HG03064 (cell line): ENCODE measurements around the gene TBC1D14.

Source experiments
- ATAC-seq: cut with Tn5 transposase; IDR thresholded peaks from one replicate; pipeline ENCODE4 v1.9.1; 2021; ENCODE audit warnings: low read depth; ENCODE audit not compliant: unreplicated experiment

TBC1D14 gene

DNA sequence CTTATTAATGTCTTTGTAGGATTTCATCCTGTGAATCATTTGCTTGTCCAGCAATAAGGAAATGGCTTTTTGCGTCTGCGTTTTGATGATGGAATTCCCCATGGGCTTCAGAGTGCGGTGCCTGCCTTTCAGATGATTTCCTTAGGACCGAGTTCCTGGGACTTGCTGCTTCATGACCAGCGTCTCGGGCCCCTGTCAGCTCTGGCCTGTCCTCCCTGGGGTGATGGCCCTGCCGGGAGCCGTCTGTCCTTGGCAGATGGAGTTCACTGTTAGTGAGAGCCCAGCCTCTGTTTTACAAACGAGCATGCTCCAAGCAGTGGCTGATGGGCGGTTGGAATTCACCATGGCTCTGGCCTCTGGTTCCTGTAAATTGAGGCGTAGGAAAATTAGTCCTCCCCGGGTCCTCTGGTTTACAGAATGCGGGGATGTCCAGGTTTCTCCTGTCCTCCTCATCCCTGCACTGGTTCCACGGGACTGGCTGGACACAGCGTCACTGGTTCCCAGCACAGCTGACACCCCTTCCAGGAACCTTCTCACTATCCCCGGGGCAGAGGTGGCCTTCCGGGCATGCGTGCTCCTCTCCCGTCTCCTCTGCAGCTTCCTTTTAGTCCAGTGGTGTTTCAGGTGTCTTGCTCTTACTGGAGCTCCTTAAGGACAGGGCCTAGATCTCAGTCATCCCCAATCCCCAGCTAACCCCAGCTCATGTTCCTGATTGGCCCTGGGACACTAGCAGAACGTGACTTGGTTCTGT lies 34.9 kb downstream of the TBC1D14 start:
- ATAC-seq, result no peak

DNA sequence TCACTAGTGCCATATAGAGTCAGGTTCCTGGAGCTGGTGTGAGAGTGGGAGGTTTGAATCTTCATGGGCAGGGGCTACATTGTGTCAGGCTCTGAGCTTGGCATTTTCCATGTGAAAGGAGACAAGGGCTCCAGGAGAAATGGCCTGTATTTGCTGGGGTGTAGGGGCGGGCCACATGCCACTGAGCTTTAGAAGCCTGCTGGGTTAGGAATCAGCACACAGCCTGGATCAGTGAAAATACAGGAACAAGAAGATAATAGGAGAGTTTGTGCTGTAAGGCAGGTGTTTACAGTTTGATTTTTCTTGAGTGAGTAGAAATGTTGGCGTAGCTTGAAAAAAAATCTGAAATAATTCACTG lies 35.4 kb downstream of the TBC1D14 start:
- no peak for ATAC-seq

DNA sequence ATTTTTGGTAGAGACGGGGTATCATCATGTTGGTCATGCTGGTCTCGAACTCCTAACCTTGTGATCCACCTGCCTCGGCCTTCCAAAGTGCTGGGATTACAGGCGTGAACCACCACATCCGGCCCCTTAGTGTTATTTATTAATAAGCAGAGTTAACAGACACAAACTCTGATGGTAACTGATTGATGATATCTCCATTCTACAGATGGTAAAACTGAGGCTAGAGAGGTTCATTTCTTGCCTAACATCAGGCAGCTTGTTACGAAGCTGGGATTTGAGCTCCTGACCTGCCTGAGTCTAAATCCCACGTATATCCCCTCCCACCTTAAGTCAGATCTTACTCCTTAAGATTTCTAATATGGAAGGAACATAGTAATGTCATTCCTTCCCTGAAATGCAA lies 36.9 kb downstream of the TBC1D14 start:
- ATAC-seq, result no peak

DNA sequence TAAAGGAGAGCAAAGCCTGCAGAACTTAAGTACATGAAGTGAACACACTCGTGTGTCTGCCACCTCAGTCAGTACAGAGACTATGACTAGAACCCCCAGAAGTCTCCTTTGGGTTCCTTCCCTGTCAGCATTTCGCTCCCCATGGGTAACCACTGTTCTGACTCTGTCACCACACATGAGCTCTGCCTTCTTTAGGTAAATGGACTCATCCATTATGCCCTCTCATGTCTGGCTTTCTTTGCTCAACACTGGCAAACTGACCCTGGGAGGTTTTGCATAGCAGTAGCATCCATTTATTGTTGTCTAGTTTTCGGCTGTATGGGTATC lies 38.5 kb downstream of the TBC1D14 start:
- no peak for ATAC-seq

DNA sequence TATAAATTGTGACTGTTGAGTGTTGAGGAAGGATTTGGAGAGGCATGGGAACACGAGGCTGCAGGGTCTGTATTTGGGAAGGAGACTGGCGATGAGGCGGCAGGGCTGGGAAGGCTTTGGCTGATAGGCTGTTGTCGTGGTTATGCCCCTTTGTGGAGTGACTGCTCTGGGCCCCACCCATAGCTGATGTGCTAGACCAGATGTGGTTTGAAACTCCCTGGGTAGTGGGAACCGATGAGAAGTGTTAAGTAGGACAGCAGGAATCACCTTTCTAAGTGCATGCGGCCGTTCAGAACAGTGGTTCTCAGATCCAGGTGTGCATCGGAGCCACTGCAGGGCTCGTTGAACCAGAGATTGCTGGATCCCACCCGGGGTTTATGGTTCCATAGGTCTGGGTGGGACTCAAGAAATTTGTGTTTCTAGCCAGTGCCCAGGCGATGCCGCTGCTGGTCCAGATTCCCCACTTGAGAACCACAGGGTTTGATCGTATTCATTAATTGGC lies 42.3 kb downstream of the TBC1D14 start:
- no peak for ATAC-seq

DNA sequence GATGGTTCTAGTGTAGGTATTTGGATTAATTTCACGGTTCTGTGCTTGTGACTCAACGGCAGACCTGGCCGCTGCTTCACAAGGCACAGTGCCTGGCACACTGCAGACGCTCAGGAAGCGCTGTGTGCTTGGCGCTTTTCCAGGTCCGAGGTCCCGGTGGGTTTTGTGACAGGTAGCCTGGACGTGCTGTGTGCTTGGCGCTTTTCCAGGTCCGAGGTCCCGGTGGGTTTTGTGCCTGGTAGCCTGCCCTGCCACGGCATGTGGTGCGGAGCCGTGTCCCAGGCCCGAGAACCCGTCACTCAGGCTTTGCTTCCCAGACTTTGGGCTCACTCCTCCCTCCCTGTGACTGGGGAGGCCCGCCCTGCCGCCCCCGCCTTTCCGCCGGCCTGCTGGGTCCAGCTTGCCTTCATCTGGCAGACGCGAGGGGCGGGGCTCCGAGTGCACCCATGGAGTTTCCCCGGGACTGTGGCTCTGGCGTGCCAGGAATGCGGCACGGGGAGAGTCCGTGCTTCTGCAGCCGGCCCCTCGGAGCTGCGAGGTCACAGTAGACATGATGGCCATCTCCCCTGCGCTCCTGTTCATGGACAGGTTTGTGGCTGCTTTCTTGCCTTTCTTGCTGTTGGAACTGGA lies 44.2 kb downstream of the TBC1D14 start:
- no peak for ATAC-seq

DNA sequence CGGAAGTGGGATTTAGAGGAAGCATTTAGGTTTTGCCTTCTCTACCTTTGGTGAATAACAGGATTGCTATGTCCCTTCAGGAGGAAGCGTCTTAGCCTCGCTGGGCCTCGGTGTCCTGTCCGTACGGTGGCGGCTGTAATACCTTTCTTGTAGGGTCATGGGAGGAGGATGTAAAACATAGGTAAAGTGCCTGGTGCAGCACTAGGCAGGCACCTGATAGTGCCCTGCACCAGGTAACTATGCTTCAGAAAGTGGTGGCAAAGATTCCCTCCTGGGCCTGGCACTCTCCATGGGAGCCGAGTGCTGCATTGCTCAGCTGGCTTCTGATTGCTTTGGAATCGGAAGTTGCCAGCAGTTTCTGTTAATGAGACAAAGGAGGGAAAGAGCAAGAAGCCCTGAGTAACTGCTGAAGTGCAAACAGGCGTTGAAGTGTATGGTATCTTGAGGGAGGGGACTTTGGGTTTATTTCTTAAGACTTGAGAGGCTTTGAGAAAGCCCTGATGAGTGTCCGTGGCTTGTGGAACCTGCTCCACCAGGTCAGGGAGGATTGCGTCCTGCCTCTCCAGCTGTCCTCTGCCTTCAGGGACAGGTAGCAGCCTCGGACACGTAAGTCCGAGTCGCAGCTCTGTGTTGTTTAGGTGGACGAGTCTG lies 45.8 kb downstream of the TBC1D14 start:
- no peak for ATAC-seq

DNA sequence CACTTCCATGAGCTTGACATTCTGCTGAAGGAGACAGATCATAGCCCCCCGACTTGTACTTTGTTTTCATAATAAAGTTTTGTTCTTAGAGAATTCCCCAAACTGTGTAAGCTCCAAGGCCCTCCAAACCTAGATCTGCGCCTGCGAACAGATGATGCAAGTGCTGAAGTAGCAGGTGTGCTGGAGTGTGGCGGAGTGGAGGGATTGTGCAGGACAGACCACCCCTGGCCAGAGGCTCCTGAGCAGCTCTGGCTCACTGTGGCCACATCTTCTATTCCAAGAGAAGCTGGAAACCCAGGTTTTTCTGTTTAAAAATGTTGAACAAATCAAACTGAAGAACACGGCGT lies 46.4 kb downstream of the TBC1D14 start:
- ATAC-seq, result no peak

DNA sequence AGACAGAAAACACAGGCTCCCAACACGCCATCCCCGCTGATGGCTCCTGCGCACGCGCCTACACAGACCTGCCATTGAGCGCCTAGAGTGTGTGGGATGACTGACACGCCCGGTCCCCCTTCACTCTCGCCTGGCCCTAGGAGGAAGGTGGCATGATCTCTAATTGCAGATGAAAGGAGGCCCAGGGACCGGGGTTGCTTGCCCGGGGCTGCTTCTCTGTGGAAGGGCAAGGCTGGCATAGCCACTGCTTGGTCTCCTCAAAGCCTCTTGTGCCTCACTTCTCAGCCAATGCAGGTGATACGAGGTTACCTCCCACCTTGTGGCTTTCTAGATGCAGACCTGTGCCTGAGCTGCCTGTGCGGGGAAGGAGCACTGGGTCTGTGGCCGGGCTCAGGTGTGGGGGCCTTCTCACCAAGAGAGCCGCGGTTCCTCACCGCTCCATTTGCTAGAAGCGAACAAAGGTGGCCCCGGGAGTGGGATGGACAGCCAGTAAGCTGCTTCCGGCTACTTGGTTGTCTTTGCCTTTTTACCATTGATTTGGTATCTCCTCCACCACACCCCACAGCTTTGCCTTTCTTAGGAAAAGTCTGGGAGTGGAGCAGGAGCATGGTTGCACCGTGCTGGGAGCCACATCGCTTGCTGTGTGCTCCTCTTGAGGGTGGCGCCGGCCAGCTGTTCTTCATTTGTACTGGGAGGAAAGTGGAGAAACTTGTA lies 47.0 kb downstream of the TBC1D14 start:
- no peak for ATAC-seq

DNA sequence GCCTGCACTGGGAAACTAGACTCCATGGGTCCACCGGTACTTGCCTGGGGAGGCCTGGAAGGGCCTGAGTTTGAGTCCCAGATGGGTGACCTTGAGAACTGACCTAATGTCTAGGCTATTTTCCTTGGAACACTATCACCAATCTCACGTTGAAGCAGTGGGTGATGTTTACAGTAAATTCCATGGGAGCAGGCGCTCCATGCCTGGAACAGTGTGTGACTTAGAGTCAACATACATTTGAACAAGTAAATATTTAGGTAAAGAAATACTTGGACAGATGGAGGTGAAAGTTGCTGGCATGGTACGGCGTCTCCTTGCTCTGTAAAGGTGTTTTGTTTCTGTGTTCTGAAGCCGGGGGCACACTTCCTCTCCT lies 47.5 kb downstream of the TBC1D14 start:
- no peak for ATAC-seq

DNA sequence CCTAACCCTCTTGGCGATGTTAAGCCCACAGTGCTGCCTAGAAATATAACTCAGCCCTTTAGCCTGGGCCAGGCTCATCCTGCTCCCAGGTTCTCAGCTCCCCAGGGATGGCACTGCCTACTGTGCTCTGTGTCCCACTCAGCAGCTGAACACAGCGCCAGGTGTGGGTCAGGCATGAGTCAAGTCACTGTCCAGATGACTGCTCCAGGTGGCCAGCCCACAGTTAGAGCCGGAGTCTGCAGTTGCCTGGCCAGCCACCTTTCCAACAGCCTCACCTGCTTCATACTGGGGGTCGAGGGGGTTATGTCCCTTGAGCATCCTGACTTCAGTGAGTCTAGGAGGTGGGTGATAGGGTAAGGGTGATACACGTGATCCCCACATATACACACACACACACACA lies 48.4 kb downstream of the TBC1D14 start:
- no peak for ATAC-seq

DNA sequence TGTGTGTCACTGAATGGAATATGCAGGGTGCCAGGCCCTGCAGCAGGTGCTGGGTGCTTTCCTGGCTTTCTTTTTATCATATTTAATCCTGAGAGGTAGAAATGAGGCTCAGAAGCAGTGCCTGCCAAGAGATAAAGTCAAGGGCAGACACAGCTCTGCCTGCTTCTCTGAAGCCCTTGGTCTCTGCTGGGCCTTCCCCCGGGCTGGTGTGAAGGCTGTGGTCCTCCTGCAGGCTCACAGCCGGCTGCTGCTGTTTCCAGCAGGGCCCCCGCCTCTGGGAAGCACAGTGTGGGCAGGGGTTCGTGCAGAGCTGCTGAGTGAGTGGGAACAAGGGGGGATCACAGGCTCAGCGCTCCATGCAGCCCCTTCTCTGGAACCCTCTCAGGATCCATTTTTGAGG lies 49.6 kb downstream of the TBC1D14 start:
- no peak for ATAC-seq

DNA sequence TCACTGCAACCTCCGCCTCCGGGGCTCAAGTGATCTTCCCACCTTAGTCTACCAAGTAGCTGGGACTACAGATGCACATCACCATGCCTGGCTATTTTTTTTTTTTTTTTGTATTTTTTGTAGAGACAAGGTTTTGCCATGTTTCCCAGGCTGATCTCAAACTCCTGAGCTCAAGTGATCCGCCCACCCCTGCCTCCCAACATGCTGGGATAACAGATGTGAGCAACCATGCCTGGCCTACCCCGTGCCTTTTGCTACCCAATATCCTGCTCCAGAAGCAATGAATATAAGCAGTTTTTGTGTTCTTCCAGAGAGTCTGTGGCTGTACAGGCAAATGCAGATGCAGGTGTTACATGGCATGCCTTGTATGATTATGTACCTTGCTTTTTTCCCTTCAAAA lies 50.5 kb downstream of the TBC1D14 start:
- no peak for ATAC-seq

DNA sequence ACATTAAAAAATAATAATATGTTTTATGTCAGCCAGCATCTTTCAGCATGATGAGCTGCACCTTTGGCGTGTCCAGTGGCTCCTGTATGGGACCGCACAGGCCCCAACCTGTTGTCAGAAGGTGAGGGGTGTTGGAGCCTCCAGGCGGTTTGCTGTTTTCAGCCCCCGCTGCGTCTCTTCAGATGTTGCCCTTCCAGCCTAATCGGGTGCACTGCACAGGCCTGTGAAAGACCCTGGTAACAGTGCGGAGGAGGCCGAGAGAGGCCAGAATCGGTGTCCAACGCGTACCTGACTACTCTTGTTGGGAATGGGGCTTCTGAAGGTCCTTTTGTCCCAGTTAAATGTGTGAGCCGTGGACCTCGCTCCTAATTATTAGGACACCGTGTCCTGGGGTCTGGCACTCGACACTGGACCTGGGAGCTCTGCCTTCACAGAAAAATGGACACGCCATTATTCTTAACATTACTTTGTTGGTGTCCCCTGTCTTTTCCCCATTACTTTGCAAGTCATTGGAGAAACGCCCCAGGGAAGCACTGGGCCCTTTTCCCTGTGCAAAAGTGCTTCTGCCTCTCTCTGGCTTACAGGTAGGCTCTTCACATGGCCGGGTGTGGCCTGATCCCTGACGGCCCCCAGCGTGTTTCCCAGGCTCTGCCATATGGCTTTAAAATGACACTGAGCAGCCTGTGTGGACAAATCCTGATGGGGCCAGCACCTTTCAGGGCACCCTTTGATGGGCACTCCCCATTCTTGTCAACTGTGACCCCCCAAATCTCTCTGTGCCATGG lies 51.2 kb downstream of the TBC1D14 start:
- no peak for ATAC-seq

DNA sequence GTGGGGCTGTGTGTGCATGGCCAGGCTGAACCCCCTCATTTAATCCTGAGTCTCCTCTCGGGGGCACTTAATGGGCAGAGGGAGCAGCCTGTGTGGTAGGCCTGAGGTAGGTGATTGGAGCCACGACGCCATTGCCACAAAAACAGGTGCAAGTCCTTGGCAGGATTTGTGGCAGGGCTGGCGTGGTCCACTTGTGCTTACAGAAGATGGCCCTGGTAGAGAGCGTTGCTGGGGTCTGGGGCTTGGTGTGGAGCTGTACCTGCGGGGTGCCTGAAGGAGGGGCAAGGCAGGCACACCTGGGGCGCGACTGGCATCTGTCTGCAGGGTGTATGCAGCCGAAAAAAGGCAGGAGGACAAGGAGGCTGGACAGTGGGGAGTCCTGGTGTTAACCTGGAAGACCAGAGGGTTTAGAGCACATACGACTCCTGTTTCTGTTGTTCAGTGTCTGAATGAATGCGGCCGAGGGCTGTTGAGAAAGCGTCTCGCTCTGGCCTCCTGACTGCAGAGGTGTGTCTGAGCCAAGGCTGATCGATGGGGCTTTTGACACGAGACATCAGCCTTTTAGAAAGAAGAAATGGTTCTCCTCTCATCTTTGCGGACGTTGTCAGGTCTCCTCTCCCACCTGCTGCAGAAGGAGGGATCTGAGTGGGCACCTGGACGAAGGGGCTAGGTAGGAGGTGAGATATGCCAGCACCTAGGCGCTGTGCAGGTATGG lies 52.0 kb downstream of the TBC1D14 start:
- no peak for ATAC-seq

DNA sequence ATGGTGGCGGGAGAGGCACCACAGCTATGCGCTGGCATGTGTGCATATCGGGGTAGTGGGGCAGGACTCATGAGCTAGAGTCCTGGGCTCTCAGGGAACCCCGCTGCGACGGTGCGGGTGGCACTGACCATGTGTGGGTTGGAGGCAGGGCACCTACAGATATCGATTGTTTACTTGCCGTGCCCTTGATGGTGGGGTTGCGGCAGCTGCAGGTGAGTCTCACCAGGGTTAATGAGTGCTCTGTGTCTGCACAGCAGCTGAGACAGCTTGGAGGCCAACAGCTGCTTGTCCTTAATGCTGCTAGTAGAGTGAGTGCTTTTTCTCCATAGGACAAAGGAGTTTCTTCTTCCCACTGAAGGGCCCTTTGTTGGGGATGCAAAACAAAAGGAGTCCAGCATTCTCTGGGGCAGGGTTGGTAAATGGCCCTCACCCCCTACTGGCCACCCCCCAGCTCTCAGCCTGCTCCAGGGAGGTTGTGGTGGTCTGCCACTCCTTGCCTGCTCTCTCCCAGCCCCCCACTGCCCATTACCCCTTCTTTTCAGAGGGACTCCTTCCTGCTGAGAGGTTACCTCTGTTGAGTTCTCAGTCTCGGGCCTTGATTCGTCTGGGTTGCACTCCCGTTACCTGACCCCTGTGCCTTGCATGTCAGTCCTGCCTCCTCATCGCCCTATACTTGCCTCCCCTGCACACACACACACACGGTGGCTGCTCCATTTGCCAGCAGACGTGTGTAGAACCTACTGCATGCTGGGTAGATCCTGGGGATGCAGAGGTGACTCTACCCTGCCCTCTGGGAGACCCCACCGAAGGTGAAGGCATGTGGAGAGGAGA lies 52.8 kb downstream of the TBC1D14 start:
- no peak for ATAC-seq

DNA sequence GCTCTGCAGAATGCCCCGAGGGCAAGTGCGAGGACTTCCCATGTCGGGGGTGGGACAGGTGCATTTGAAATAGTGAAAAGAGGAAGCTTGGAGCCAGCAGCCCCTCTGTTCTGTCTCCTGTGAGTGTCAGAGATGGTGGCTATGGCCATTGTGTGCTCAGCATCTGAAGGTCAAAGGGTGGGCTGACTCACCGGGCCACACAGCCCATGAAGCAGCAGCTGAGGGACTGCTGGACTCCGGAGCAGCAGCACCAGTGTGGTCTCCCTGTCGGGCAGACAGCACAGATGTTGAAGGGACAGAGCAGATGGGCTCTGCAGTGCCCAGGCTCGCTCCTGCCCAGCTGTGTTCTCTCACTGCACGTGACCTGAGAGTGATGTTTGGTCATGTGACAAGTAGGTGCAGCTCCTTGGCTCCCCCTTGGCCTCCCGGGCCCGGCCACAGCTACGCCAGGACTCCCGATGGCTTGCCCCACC lies 53.5 kb downstream of the TBC1D14 start:
- ATAC-seq, result no peak

DNA sequence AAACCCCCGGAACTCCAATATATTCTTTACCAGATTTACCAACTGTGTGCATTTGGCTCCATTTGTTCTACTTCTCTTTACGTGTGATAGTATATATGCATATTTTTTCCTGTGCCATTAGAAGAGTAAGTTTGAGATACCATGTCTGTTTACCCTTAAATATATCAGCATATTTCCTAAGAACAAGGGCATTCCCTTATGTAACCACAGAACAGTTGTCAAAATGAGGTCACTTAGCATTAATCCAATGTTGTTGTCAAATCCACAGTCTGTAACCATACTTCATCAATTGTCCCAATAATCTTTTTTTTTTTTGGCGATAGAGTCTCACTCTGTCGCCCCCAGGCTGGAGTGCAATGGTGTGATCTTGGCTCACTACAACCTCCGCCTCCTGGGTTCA lies 55.2 kb downstream of the TBC1D14 start:
- no peak for ATAC-seq

DNA sequence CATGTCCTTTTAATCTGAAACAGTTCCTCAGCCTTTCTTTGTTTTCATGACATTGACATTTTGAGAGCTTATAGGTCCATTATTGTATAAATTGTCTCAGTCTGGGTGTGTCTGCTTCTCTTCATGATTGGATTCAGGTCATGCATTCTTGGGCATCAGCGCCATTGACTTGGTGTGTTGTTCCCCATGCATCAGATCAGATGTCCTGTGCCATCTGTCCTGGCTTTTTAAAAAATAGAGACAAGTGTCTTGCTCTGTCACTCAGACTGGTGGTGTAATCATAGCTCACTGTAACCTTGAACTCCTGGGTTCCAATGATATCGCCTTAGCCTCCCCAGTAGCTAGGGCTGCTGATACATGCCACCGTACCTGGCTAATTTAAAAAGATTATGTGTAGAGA lies 55.7 kb downstream of the TBC1D14 start:
- no peak for ATAC-seq
